Measurements from ENCODE around the gene CAPSL.

The CAPSL gene

GRCh38 chr5:35919191-35919590 lies 19.2 kb downstream of the CAPSL start:
- no peak for TF ChIP-seq CTCF (IDR thresholded peaks at IDR 0.05; ENCODE audit: low read depth, low read length)
- peak; percentile 62 for DNase-seq (ENCODE audit: low read depth, low spot score)
- in situ Hi-C loops (cut with HindIII; ENCODE audit: low sequenced_read_pairs) = no loop called here
- no peak overlapping the region for H3K4me3 ChIP-seq (ENCODE audit: low read depth, low read length)

- no peak for TF ChIP-seq CTCF (IDR thresholded peaks at IDR 0.05; ENCODE audit: low read depth, low read length)
- DNase-seq (ENCODE audit: low read depth, low spot score) = no peak
- in situ Hi-C loops (cut with HindIII; ENCODE audit: low sequenced_read_pairs) = no loop called here
- no peak overlapping the region for H3K4me3 ChIP-seq (ENCODE audit: low read depth, low read length)
Observed at GRCh38 chr5:35908814-35909213, 29.6 kb downstream of the CAPSL start.

- H3K4me3 ChIP-seq (ENCODE audit: low read depth, low read length) = no peak overlapping the region
- in situ Hi-C loops (cut with HindIII; ENCODE audit: low sequenced_read_pairs) = no loop called here
- DNase-seq (ENCODE audit: low read depth, low spot score) = no peak
- TF ChIP-seq CTCF (IDR thresholded peaks at IDR 0.05; ENCODE audit: low read depth, low read length) = no peak
Observed at GRCh38 chr5:35908228-35908627, 30.2 kb downstream of the CAPSL start.

GRCh38 chr5:35904443-35905132 lies 33.8 kb downstream of the CAPSL start:
- no peak for DNase-seq (ENCODE audit: low read depth, low spot score)
- no peak overlapping the region for H3K4me3 ChIP-seq (ENCODE audit: low read depth, low read length)
- in situ Hi-C loops (cut with HindIII; ENCODE audit: low sequenced_read_pairs) = no loop called here
- TF ChIP-seq CTCF (IDR thresholded peaks at IDR 0.05; ENCODE audit: low read depth, low read length) = no peak

- in situ Hi-C loops (cut with HindIII; ENCODE audit: low sequenced_read_pairs) = no loop called here
- no peak for DNase-seq (ENCODE audit: low read depth, low spot score)
- H3K4me3 ChIP-seq (ENCODE audit: low read depth, low read length) = no peak overlapping the region
- no peak for TF ChIP-seq CTCF (IDR thresholded peaks at IDR 0.05; ENCODE audit: low read depth, low read length)
Observed at GRCh38 chr5:35903631-35904203, 34.7 kb downstream of the CAPSL start.

- no peak for DNase-seq (ENCODE audit: low read depth, low spot score)
- no peak for TF ChIP-seq CTCF (IDR thresholded peaks at IDR 0.05; ENCODE audit: low read depth, low read length)
- H3K4me3 ChIP-seq (ENCODE audit: low read depth, low read length) = no peak overlapping the region
- in situ Hi-C loops (cut with HindIII; ENCODE audit: low sequenced_read_pairs) = no loop called here
Observed at GRCh38 chr5:35902046-35902672, 36.3 kb downstream of the CAPSL start.
